ENCODE measurements around the gene TMEM178B. TPM values are rescaled to one million over a fixed set of nuclear protein-coding genes. Genes with fewer than 3 reads are reported as not detected.

The TMEM178B gene
- total and polyA plus RNA-seq, 2 experiments from 2014 or later: 0.24 to 0.30 TPM

DNA sequence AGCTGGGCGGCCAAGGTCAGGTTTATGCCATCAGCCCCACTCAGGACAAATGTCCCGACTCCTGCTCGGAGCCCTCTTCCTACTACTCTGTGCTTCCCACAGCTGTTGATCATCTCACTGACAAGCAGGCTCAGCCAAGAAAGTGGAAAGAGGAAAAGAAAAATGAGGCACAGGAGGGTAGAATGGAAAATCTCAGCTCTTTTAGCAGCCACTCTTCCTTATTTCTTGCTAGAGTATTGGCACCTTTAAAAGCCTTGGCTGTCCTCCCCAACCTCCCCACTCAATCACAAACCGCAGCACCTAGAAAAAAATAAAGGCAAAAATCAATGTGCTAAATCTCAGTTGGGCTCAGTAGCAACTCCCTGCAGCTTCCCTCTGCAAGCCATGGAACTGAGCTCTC, 442.1 kb downstream of the TMEM178B start:
- no peak overlapping the region for H3K4me2 ChIP-seq
- no peak for DNase-seq (ENCODE audit: low spot score)
- no peaks in the 10 kb centered on the region for H3K9me3 ChIP-seq (ENCODE audit: low read depth)
- H3K9me2 ChIP-seq (replicated peaks; ENCODE audit: insufficient read depth): no peaks in the 10 kb centered on the region
- H3K27me3 ChIP-seq: peaks cover 29% of the 10 kb centered on the region
- no peak overlapping the region for H3K27ac ChIP-seq
- 86% methylated on average over 4 of the region's 4 CpGs for WGBS (ENCODE audit: low lambda C conversion rate, missing lambda C conversion rate)
- H3K4me1 ChIP-seq (ENCODE audit: insufficient read depth): no peaks in the 10 kb centered on the region
- H3K79me2 ChIP-seq: no peaks in the 10 kb centered on the region
- no peak overlapping the region for H2AFZ ChIP-seq
- H3K36me3 ChIP-seq (replicated peaks; ENCODE audit: insufficient read depth, low read depth): no peaks in the 10 kb centered on the region
- H3K4me3 ChIP-seq: no peak overlapping the region
- TF ChIP-seq EZH2phosphoT487 (IDR thresholded peaks at IDR 0.05; ENCODE audit: low read depth, severe bottlenecking, unreplicated experiment) (no peak), EZH2 (IDR thresholded peaks at IDR 0.05; ENCODE audit: borderline replicate concordance) (no peak)
- TF ChIP-seq, protein P1, sequence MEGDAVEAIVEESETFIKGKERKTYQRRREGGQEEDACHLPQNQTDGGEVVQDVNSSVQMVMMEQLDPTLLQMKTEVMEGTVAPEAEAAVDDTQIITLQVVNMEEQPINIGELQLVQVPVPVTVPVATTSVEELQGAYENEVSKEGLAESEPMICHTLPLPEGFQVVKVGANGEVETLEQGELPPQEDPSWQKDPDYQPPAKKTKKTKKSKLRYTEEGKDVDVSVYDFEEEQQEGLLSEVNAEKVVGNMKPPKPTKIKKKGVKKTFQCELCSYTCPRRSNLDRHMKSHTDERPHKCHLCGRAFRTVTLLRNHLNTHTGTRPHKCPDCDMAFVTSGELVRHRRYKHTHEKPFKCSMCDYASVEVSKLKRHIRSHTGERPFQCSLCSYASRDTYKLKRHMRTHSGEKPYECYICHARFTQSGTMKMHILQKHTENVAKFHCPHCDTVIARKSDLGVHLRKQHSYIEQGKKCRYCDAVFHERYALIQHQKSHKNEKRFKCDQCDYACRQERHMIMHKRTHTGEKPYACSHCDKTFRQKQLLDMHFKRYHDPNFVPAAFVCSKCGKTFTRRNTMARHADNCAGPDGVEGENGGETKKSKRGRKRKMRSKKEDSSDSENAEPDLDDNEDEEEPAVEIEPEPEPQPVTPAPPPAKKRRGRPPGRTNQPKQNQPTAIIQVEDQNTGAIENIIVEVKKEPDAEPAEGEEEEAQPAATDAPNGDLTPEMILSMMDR (IDR thresholded peaks at IDR 0.05; ENCODE audit: poor library complexity): no peak
- H4K20me1 ChIP-seq (ENCODE audit: insufficient read depth, poor library complexity, severe bottlenecking): no peaks in the 10 kb centered on the region

DNA sequence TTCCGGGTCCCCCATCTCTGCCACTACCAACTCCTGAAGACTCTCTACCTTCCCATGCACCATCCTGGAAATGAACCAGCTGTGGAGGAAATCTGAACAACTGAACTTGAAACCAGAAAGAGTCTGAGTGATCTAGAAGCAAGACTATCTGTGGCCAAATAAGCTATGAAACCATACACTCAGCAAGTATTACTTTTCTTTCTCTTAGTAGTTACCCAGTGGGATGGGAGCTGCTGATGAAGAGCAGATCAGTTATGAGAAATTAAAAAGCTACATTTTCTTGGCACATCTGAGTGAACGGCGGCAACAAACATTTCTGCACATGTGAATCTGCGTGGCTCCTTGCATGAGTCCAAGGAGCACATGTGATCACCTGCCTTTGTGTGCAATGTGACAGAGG, 445.8 kb downstream of the TMEM178B start:
- H3K4me2 ChIP-seq: no peak overlapping the region
- H3K9me3 ChIP-seq (ENCODE audit: low read depth): no peaks in the 10 kb centered on the region
- no peak for TF ChIP-seq EZH2phosphoT487 (IDR thresholded peaks at IDR 0.05; ENCODE audit: low read depth, severe bottlenecking, unreplicated experiment)
- TF ChIP-seq, protein P1 (IDR thresholded peaks at IDR 0.05; ENCODE audit: poor library complexity): no peak
- TF ChIP-seq EZH2 (IDR thresholded peaks at IDR 0.05; ENCODE audit: borderline replicate concordance): no peak
- 100% methylated on average over 4 of the region's 4 CpGs for WGBS (ENCODE audit: low lambda C conversion rate, missing lambda C conversion rate)
- no peaks in the 10 kb centered on the region for H3K9me2 ChIP-seq (replicated peaks; ENCODE audit: insufficient read depth)
- no peaks in the 10 kb centered on the region for H3K36me3 ChIP-seq (replicated peaks; ENCODE audit: insufficient read depth, low read depth)
- H3K27me3 ChIP-seq: no peaks in the 10 kb centered on the region
- no peaks in the 10 kb centered on the region for H3K4me1 ChIP-seq (ENCODE audit: insufficient read depth)
- no peaks in the 10 kb centered on the region for H3K79me2 ChIP-seq
- no peaks in the 10 kb centered on the region for H4K20me1 ChIP-seq (ENCODE audit: insufficient read depth, poor library complexity, severe bottlenecking)
- H3K4me3 ChIP-seq: no peak overlapping the region
- DNase-seq (ENCODE audit: low spot score): no peak
- H3K27ac ChIP-seq: no peak overlapping the region
- H2AFZ ChIP-seq: no peak overlapping the region

DNA sequence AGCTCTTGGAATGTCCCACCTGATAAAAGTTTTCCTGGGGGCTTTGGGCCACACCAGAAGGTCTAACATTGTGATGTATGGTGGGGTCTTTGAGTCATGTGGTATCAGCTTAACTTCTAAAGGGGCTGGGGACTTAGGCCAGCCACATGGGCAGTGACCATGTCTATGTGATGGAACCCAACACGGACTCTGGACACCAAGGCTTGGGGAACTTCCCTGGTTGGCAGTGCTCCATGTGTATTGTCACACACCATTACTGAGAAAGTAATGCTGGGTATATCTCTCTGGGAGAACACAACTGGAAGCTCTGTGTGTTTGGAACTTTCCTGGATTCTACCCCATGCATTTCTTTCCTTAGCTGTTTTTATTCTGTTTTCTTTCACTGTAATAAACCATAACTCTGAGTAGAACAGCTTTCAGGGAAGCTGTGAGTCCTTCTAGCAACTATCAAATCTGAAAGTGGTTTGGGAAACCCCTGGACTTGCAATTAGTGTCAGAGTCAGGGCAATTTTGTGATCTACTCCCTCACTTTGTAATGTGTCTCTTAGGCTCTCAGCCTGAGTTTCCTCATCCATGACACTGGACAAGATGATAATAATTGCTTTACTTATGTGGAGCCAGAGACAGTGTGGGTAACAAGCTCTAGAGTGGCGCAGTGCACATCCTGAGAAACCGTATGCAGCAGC, 448.9 kb downstream of the TMEM178B start:
- DNase-seq (ENCODE audit: low spot score): no peak
- no peaks in the 10 kb centered on the region for H4K20me1 ChIP-seq (ENCODE audit: insufficient read depth, poor library complexity, severe bottlenecking)
- H2AFZ ChIP-seq: no peak overlapping the region
- WGBS (ENCODE audit: low lambda C conversion rate, missing lambda C conversion rate): 68% methylated on average over 3 of the region's 3 CpGs
- H3K9me2 ChIP-seq (replicated peaks; ENCODE audit: insufficient read depth): no peaks in the 10 kb centered on the region
- H3K4me3 ChIP-seq: no peak overlapping the region
- no peaks in the 10 kb centered on the region for H3K79me2 ChIP-seq
- no peak overlapping the region for H3K27ac ChIP-seq
- H3K9me3 ChIP-seq (ENCODE audit: low read depth): no peaks in the 10 kb centered on the region
- TF ChIP-seq, protein P1 (IDR thresholded peaks at IDR 0.05; ENCODE audit: poor library complexity): no peak
- no peak overlapping the region for H3K4me2 ChIP-seq
- H3K4me1 ChIP-seq (ENCODE audit: insufficient read depth): no peaks in the 10 kb centered on the region
- no peaks in the 10 kb centered on the region for H3K27me3 ChIP-seq
- H3K36me3 ChIP-seq (replicated peaks; ENCODE audit: insufficient read depth, low read depth): no peaks in the 10 kb centered on the region
